D721Med (cell line): ENCODE measurements around the gene TUBA1A.

ENCODE experiments used
- DNase-seq: peaks from one replicate; pipeline ENCODE4 v3.0.0; 2011; ENCODE audit warnings: low spot score; ENCODE audit not compliant: insufficient read length
- FAIRE-seq: peaks from 2 replicates; lab custom pipeline; 2011; peaks lifted over from hg19 to GRCh38; lab: Jason Lieb, UNC
- TF ChIP-seq, protein P1 (sequence below): IDR thresholded peaks from 2 replicates; pipeline ENCODE4 v1.5.1; 2012; ENCODE audit warnings: mild to moderate bottlenecking, control low read depth; ENCODE audit not compliant: insufficient read depth; ENCODE audit errors: missing control alignments

Gene TUBA1A

DNA sequence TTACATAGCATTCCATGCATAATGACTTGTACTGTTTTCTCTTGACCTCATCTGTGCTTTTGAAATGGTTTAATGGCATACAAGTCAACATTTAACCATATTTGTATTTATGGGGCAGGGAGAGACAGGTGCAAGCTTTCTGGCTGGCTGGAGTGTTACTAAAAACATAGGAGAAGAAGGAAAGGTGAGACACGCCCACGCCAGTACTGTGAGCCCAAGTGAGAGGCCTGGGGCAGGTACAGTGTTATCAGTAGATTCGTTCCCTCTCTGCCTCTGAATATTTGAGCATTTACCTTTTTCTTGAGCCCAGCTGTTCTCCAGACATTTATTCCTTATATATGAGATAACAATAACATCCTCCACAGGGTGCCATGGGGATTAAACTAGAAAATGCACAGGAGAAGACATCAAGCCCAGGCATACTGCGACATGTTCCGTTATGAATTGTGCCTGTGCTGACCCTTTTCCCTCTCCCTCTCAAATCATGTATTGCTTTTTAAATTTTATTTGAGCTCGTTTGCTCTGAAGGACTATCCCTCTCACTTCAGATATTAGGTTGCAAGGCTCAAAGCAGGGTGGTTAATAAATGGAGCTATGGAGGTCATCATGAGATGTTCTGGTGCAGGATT lies 41.4 kb upstream of the TUBA1A start:
- TF ChIP-seq, protein P1, sequence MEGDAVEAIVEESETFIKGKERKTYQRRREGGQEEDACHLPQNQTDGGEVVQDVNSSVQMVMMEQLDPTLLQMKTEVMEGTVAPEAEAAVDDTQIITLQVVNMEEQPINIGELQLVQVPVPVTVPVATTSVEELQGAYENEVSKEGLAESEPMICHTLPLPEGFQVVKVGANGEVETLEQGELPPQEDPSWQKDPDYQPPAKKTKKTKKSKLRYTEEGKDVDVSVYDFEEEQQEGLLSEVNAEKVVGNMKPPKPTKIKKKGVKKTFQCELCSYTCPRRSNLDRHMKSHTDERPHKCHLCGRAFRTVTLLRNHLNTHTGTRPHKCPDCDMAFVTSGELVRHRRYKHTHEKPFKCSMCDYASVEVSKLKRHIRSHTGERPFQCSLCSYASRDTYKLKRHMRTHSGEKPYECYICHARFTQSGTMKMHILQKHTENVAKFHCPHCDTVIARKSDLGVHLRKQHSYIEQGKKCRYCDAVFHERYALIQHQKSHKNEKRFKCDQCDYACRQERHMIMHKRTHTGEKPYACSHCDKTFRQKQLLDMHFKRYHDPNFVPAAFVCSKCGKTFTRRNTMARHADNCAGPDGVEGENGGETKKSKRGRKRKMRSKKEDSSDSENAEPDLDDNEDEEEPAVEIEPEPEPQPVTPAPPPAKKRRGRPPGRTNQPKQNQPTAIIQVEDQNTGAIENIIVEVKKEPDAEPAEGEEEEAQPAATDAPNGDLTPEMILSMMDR, result no peak
- FAIRE-seq (no peak), DNase-seq (no peak)

DNA sequence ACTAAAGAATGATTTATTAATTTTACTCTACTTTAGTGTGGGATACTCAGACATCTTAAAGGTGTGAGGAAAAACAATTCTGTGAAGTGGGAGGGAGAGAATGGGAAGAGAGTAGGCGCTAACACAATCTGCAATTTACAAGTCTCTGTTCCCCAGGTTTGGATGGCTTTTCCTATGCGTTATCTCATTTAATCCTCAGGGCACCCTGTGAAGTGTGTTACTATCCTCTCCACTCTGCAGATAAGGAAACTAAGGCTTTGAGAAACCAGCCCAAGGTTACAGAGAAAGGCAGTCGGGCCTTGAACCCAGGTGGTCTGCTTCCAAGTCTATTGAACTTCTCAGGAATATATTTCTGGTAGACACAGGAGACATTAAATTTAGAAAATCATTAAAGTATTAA lies 39.8 kb upstream of the TUBA1A start:
- no peak for FAIRE-seq

DNA sequence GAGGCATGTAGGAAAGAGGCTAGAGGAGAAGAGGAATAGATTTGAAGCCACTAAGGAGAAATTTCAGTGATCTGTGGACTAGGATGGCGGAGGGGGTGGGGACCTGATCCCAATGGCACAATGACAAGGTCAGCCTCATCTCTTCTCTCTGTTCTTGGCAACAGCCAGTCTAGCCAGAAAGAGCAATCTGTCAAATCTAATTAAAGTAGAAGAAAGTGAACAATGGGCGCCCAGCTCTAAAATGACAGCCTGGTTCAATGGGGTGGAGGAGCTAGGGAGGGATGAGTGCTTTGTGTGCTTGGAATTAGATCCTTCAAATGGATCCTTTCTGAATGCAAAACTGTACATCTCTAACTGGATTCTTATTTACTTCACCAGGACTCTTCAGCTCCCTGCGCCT lies 38.8 kb upstream of the TUBA1A start:
- TF ChIP-seq, protein P1, result no peak
- no peak for DNase-seq
- FAIRE-seq, result no peak

More for the DNA sequence above, 39.8 kb upstream of the TUBA1A start:
- no peak for DNase-seq
- TF ChIP-seq, protein P1, result no peak

DNA sequence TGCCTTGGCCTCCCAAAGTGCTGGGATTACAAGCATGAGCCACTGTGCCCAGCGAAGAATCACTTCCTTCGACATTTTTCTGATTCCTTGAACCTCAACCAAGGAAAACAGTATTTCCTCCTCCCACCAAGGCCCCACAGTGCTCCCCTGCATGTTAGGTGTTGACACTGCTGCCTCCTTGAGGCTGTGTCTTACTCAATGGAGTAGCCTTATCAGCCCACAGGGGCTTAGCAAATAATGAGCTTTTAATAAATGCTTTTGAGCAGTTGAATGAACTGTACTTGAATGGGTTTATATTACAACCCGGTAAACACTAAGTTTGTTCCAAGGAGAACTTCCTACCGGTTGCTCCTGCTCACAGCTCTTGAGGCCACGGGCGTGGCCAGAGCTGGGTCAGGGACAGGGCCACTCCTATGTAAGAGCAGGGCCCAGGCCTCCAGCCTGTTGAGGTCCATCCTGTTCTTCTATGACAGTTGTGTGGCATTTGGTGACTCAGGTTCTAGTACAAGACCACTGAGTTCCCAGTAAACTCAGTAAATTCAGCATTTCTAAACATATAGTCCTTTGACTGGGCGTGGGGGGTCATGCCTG lies 36.8 kb upstream of the TUBA1A start:
- DNase-seq, result no peak
- TF ChIP-seq, protein P1, result peak; percentile 55
- no peak for FAIRE-seq

DNA sequence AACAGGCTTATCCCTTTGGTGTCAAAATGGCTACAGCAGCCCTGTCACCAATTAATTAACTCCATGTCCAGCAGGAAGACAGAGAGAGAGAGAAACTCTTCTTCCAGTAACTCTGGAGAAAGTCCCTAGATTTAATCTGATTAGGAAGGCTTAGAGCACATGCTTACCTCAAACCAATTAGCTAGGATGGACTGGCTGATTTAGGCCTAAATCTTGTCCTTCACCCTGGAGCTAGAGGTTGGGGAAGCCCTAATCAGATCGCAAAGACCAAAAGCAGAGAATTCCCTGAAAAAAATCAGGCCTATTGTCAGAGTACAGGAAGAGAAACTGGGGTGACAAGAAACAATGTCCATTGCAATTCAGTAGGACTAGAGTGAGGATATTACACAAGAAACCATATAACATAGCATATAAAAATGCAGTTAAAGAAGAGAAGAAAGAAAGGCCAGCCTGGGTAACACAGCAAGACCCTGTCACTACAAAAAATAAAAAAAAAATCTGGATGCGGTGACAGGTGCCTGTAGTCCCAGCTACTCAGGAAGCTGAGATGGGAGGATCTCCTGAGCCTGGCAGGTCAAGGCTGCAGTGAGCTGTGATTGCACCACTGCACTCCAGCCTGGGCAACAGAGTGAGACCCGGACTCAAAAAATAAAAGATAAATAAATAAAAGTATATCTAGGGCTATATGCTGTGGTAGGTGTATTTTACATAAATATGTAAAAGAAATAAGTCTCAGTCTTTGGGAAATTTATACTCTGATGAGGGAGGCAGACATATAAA lies 34.9 kb upstream of the TUBA1A start:
- DNase-seq (no peak), FAIRE-seq (peak; percentile 74)
- TF ChIP-seq, protein P1, result no peak

DNA sequence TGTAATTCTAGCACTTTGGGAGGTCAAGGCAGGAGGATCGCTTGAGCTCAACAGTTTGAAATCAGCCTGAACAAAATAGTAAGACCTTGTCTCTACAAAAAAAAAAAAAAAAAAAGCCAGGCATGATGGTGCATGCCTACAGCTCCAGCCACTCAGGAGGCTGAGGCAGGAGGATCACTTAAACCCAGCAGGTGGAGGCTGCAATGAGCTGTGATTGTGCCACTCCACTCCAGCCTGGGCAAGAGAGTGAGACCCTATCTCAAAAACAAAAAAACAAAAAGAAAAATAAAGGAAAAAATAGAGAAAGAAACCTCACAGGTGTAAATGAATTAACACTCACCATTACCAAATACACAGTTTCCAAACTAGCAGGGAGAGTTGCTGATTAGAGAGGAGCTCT lies 34.2 kb upstream of the TUBA1A start:
- TF ChIP-seq, protein P1, result no peak
- DNase-seq (no peak), FAIRE-seq (no peak)
